Spleen (tissue), 7 donors: ENCODE data around the gene TLR9.
A peak's percentile ranks its signal among the peaks of the same experiment; 100 is the strongest.

Experiments
- CTCF ChIP-seq, 11 experiments: fragments of 200-600 bp in 7 of 11; fragments of 450-650 bp in 4 of 11; sonication (generic) in 4 of 11; IDR thresholded peaks in 8 of 11; conservative IDR thresholded peaks in 3 of 11; 1 replicate in 7 of 11; 2 replicates in 4 of 11; pipeline versions ENCODE4 v1.4.0 to v1.8.0; 2016 to 2021; ENCODE audit warnings: antibody characterized with exemption in 11 of 11, inconsistent platforms in 4 of 11, mild to moderate bottlenecking in 1 of 11
- POLR2A ChIP-seq, 3 donors: fragments of 450-650 bp; IDR thresholded peaks; one replicate each; pipeline ENCODE4 v1.5.1; 2017; ENCODE audit warnings: antibody characterized with exemption in 3 of 3, mild to moderate bottlenecking in 1 of 3
- POLR2AphosphoS5 ChIP-seq, 3 donors: sonication (generic); formaldehyde crosslinking; IDR thresholded peaks; one replicate each; pipeline ENCODE4 v1.5.1; 2017; ENCODE audit warnings: antibody characterized with exemption in 3 of 3
- donor health status: DM: no; HTN: no; CAD: no; lungs with moderate emphysema.
- donor health status: DM: no; HTN: no; CAD: no.
- donor health status: DM: no; HTN: no; CAD: no.

- TF ChIP-seq CTCF (IDR thresholded peaks at IDR 0.05 in 8 of 11, conservative IDR thresholded peaks at IDR 0.05 in 3 of 11) = no peak
- peak in 1 of 3 donors; percentile 63 for TF ChIP-seq POLR2A (IDR thresholded peaks at IDR 0.05)
- TF ChIP-seq POLR2AphosphoS5 (IDR thresholded peaks at IDR 0.05) = peak; percentile 63 to 85 (median 82)
These were observed at the start of gene TLR9 for GRCh38 chr3:52225452-52226228.
